H1 (cell line): ENCODE results near the gene KCNQ1. TPM values are rescaled to one million over a fixed set of nuclear protein-coding genes. Genes with fewer than 3 reads are reported as not detected.

Experiments used
- CTCF ChIA-PET: fragments of 300-600 bp; sonication (Branson Sonifier 250); formaldehyde crosslinking; loops from one replicate; lab custom pipeline; 2021; ENCODE audit not compliant: partially characterized antibody; lab: Charles Lee
- POLR2A ChIA-PET: fragments of 300-600 bp; sonication (Branson Sonifier 250); formaldehyde crosslinking; loops from one replicate; lab custom pipeline; 2021; ENCODE audit warnings: inconsistent platforms; ENCODE audit not compliant: partially characterized antibody; lab: Charles Lee
- DNase-seq, 2 experiments: peaks; one replicate each; pipeline versions ENCODE4 v3.0.0 to v3.0.0-alpha.2; 2010 to 2022; ENCODE audit warnings: low spot score in 2 of 2, low read depth in 1 of 2, mixed read lengths in 1 of 2
- FAIRE-seq: peaks from 2 replicates; lab custom pipeline; 2011; peaks lifted over from hg19 to GRCh38; lab: Jason Lieb, UNC
- H2AFZ ChIP-seq: 2 replicates; pipeline ENCODE4 v1.8.1; 2012; ENCODE audit warnings: low read length, inconsistent platforms
- H2AK5ac ChIP-seq: 2 replicates; pipeline ENCODE4 v1.6.1; 2013; ENCODE audit warnings: low read depth, low read length
- H2BK120ac ChIP-seq: replicated peaks from 2 replicates; pipeline ENCODE3; 2013; ENCODE audit warnings: low read depth, low read length, inconsistent platforms
- H2BK12ac ChIP-seq: 2 replicates; pipeline ENCODE4 v1.6.1; 2013; ENCODE audit warnings: low read depth, low read length
- H2BK15ac ChIP-seq: 2 replicates; pipeline ENCODE4 v1.6.1; 2013; ENCODE audit warnings: low read length
- H2BK20ac ChIP-seq: 2 replicates; pipeline ENCODE4 v1.6.1; 2013; ENCODE audit warnings: low read length
- H2BK5ac ChIP-seq: 2 replicates; pipeline ENCODE4 v1.6.1; 2013; ENCODE audit warnings: low read depth, low read length
- H3K14ac ChIP-seq: 2 replicates; pipeline ENCODE4 v1.6.1; 2013; ENCODE audit warnings: inconsistent platforms; ENCODE audit not compliant: insufficient read length
- H3K18ac ChIP-seq: 2 replicates; pipeline ENCODE4 v1.6.1; 2013; ENCODE audit warnings: low read length; ENCODE audit errors: extremely low read depth
- H3K23ac ChIP-seq: 2 replicates; pipeline ENCODE4 v1.6.1; 2013; ENCODE audit warnings: inconsistent platforms; ENCODE audit not compliant: insufficient read length
- H3K23me2 ChIP-seq: 2 replicates; pipeline ENCODE4 v1.6.1; 2013; ENCODE audit warnings: low read depth, low read length
- H3K27ac ChIP-seq: 2 replicates; pipeline ENCODE4 v1.6.1; 2011; ENCODE audit warnings: low read depth, low read length, inconsistent platforms
- H3K27me3 ChIP-seq, 4 experiments: replicated peaks in 1 of 4; 1 replicate in 1 of 4; 2 replicates in 3 of 4; pipeline versions ENCODE4 v1.6.1 to v1.8.1; 2011 to 2013; ENCODE audit warnings: low read length in 3 of 4, mild to moderate bottlenecking in 3 of 4, inconsistent platforms in 2 of 4, mixed read lengths in 2 of 4, moderate library complexity in 1 of 4; ENCODE audit not compliant: control insufficient read depth in 3 of 4, insufficient read depth in 3 of 4; ENCODE audit errors: extremely low read depth in 1 of 4
- H3K36me3 ChIP-seq, 4 experiments: 2 replicates each; pipeline versions ENCODE4 v1.6.1 to v1.8.1; 2011 to 2013; ENCODE audit warnings: mild to moderate bottlenecking in 4 of 4, low read length in 3 of 4, moderate library complexity in 2 of 4, control low read depth in 1 of 4, inconsistent platforms in 1 of 4; ENCODE audit not compliant: insufficient read depth in 4 of 4, control insufficient read depth in 2 of 4
- H3K4ac ChIP-seq: replicated peaks from 2 replicates; pipeline ENCODE3; 2013; ENCODE audit warnings: low read length, low read depth, mixed read lengths, inconsistent platforms; ENCODE audit not compliant: insufficient read length
- H3K4me1 ChIP-seq, 4 experiments: replicated peaks in 1 of 4; 1 replicate in 1 of 4; 2 replicates in 3 of 4; pipeline versions ENCODE4 v1.6.1 to v1.8.1; 2011 to 2013; ENCODE audit warnings: low read length in 3 of 4, inconsistent platforms in 2 of 4, mixed read lengths in 1 of 4; ENCODE audit not compliant: insufficient read depth in 4 of 4, control insufficient read depth in 3 of 4
- H3K4me2 ChIP-seq, 2 experiments: 2 replicates each; pipeline versions ENCODE4 v1.6.1 to v1.8.1; 2011 to 2013; ENCODE audit warnings: low read depth in 2 of 2, low read length in 2 of 2, control low read depth in 1 of 2, inconsistent platforms in 1 of 2, mild to moderate bottlenecking in 1 of 2; ENCODE audit not compliant: insufficient read depth in 1 of 2
- H3K4me3 ChIP-seq, 4 experiments: fragments of 200-600, 300-600 bp in 1 of 4; sonication (generic), shearing (Covaris generic), sonication (Bioruptor Twin) in 1 of 4; 2 replicates each; pipeline versions ENCODE4 v1.5.1 to v1.8.1; 2011 to 2016; ENCODE audit warnings: low read length in 4 of 4, low read depth in 3 of 4, control low read depth in 2 of 4, inconsistent platforms in 2 of 4, mild to moderate bottlenecking in 2 of 4, mixed read lengths in 1 of 4, moderate library complexity in 1 of 4; ENCODE audit not compliant: insufficient read depth in 2 of 4; ENCODE audit errors: extremely low read depth in 1 of 4
- H3K56ac ChIP-seq: replicated peaks from 2 replicates; pipeline ENCODE3; 2013; ENCODE audit warnings: low read depth, mild to moderate bottlenecking, mixed read lengths, low read length, inconsistent platforms; ENCODE audit not compliant: insufficient read length
- H3K79me1 ChIP-seq: 2 replicates; pipeline ENCODE4 v1.6.1; 2013; ENCODE audit warnings: low read depth, low read length, control low read depth
- H3K79me2 ChIP-seq, 2 experiments: 2 replicates each; pipeline versions ENCODE4 v1.6.1 to v1.8.1; 2012 to 2013; ENCODE audit warnings: low read length in 2 of 2, mild to moderate bottlenecking in 2 of 2, inconsistent platforms in 1 of 2; ENCODE audit not compliant: insufficient read depth in 2 of 2, control insufficient read depth in 1 of 2
- H3K9ac ChIP-seq, 4 experiments: replicated peaks in 1 of 4; 1 replicate in 1 of 4; 2 replicates in 3 of 4; pipeline versions ENCODE4 v1.6.1 to v1.8.1; 2011 to 2013; ENCODE audit warnings: low read depth in 3 of 4, low read length in 3 of 4, control low read depth in 2 of 4, mild to moderate bottlenecking in 2 of 4, moderate library complexity in 2 of 4, inconsistent platforms in 1 of 4; ENCODE audit errors: extremely low read depth in 1 of 4
- H3K9me3 ChIP-seq, 2 experiments: 2 replicates each; pipeline versions ENCODE4 v1.6.1 to v1.8.1; 2012 to 2013; ENCODE audit warnings: mild to moderate bottlenecking in 2 of 2, moderate library complexity in 2 of 2, control low read depth in 1 of 2, inconsistent platforms in 1 of 2, low read depth in 1 of 2, low read length in 1 of 2, mixed read lengths in 1 of 2; ENCODE audit not compliant: insufficient read depth in 2 of 2
- H4K20me1 ChIP-seq, 2 experiments: replicated peaks in 1 of 2; 2 replicates each; pipeline versions ENCODE3 to v1.8.1; 2011 to 2013; ENCODE audit warnings: inconsistent platforms in 2 of 2, low read length in 2 of 2, mild to moderate bottlenecking in 1 of 2; ENCODE audit not compliant: insufficient read depth in 2 of 2, control insufficient read depth in 1 of 2
- H4K5ac ChIP-seq: 2 replicates; pipeline ENCODE4 v1.6.1; 2013; ENCODE audit warnings: low read length, low read depth, mixed read lengths, inconsistent platforms; ENCODE audit not compliant: insufficient read length
- H4K8ac ChIP-seq: 2 replicates; pipeline ENCODE4 v1.8.0; 2013; ENCODE audit warnings: mild to moderate bottlenecking, moderate library complexity, low read length, inconsistent platforms; ENCODE audit not compliant: insufficient read depth; ENCODE audit errors: extremely low read depth
- H4K91ac ChIP-seq: replicated peaks from 2 replicates; pipeline ENCODE3; 2013; ENCODE audit warnings: low read length, mixed read lengths, inconsistent platforms; ENCODE audit not compliant: insufficient read length
- EP300 ChIP-seq, 2 experiments: IDR thresholded peaks; 1 replicate in 1 of 2; 2 replicates in 1 of 2; pipeline ENCODE4 v1.6.1; 2011 to 2012; ENCODE audit warnings: low read depth in 2 of 2, low read length in 2 of 2, mild to moderate bottlenecking in 2 of 2, borderline replicate concordance in 1 of 2, inconsistent platforms in 1 of 2, moderate library complexity in 1 of 2
- WGBS, 2 experiments: shearing (Covaris generic) in 1 of 2; methylation state at CpG; one replicate each; pipeline versions ENCODE4 v1.1.6 to v1.1.7; 2013 to 2015; ENCODE audit warnings: low lambda C conversion rate in 2 of 2, mixed read lengths in 2 of 2, inconsistent platforms in 1 of 2, low coverage in 1 of 2, missing lambda C conversion rate in 1 of 2; ENCODE audit not compliant: insufficient replicate concordance in 2 of 2, insufficient coverage in 1 of 2, insufficient read length in 1 of 2; ENCODE audit errors: extremely low coverage in 1 of 2, missing lambda C conversion rate in 1 of 2; 5-methylcytosine and 5-hydroxymethylcytosine counted together
- polyA plus RNA-seq, 7 experiments: library from polyadenylated mRNA; depleted of rRNA in 3 of 7; stranded (reverse) in 5 of 7; unstranded in 2 of 7; fragments of >200 nt in 5 of 7; fragments of 200-250 nt in 2 of 7; gene quantifications; 1 replicate in 5 of 7; 2 replicates in 1 of 7; 4 replicates in 1 of 7; pipeline versions ENCODE4 v1.2.1 to v1.2.3, GENCODE V29; 2011 to 2013; ENCODE audit warnings: missing spikeins in 2 of 7, mixed read lengths in 2 of 7
- total RNA-seq: library from RNA; stranded (reverse); fragmentation: NEBNext Ultra II Directional; extraction: Animal tissue kit (Norgen Biotek cat#: 25700); gene quantifications from 2 replicates; pipeline ENCODE4 v1.2.1, GENCODE V29; 2021

Gene KCNQ1
- total and polyA plus RNA-seq, 2 of the 8 experiments (the other 6 are each of a cell fraction or from before 2014, with no cell fraction given) = 1.9 to 2.0 TPM

DNA sequence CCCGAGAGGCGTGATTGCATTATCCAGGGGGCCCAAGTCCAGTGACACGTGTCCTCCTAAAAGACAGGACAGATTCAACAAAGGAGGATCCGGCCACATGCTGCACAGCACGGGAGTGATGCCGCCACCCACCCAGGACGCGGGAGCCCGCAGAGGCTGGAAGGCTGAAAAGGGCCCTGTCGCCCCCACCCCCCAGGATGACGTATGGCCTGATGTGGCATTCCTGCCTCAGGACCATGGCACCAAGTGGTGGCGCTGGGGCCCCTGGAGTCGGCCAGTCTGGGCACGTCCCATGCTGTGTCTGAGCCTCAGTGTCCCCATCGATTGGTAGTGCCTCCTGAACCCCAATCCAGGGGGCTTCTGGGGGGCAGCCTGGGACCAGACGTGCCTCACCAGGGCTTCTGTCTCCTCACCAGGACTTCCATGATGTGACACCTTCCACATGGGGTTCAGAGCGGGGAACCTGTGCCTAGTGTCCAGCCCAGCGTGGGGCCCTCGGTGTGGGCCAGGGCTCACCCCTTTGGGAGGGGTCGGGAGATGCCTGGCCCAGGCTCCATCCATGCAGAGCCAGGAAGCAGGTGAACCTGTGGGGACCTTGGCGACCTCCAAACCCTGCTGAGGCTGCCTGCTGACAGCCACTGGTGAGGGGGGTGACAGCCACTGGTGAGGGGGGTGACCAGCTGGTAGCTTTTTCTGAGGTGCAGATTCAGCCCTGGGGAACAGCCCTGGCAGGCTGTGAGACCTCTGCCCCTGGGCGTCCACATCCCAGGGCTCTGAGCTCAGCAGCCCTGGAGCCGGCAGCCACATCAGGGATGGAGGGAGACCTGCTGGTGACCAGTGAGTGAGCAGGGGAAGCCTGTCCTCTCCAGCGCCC lies 75.3 kb downstream of the KCNQ1 start:
- Histone ChIP-seq H3K36me3 (no peaks in the 10 kb centered on the region), H2BK5ac (no peak overlapping the region), H4K5ac (no peak overlapping the region), H3K4me1 (no peaks in the 10 kb centered on the region), H2BK15ac (no peak overlapping the region), H3K79me1 (no peaks in the 10 kb centered on the region), H3K27me3 (peaks cover 0 to 17% (median 3%) of the 10 kb centered on the region in 4 experiments; a peak in 4 of 7 replicates), H3K79me2 (no peaks in the 10 kb centered on the region), H3K27ac (no peak overlapping the region), H3K23ac (no peak overlapping the region), H3K14ac (no peak overlapping the region), H3K4ac (no peak overlapping the region), H2AFZ (no peak overlapping the region), H4K20me1 (no peaks in the 10 kb centered on the region), H3K4me3 (no peak overlapping the region), H2AK5ac (no peak overlapping the region), H3K23me2 (no peaks in the 10 kb centered on the region), H3K9ac (no peak overlapping the region), H4K8ac (0 out of 2 replicates have a peak overlapping the region, but pooled peaks have one; percentile 14), H2BK12ac (no peak overlapping the region), H3K9me3 (no peaks in the 10 kb centered on the region), H4K91ac (no peak overlapping the region), H2BK20ac (no peak overlapping the region), H3K56ac (no peak overlapping the region), H3K18ac (no peak overlapping the region), H2BK120ac (no peak overlapping the region), H3K4me2 (no peak overlapping the region)
- CTCF ChIA-PET = interaction anchor here (0.7 to 7.3 kb wide), 5 partner anchors 9 to 454 kb away, joined by 3 to 50 read pairs (median 6); no protein-coding TSS in a partner anchor
- DNase-seq = no peak
- whole genome bisulfite sequencing, 2 experiments = 89% methylated on average over 16 of the region's 24 CpGs; no CpG with 5 or more reads in 1 of the 2 experiments
- no peak for TF ChIP-seq EP300 (IDR thresholded peaks at IDR 0.05; ENCODE audit: borderline replicate concordance in 1 of 2, low read depth in 2 of 2, low read length in 2 of 2)
- FAIRE-seq = no peak
- POLR2A ChIA-PET = no interaction called here
